T-helper 1 cell (primary cell): Measurements from ENCODE around the gene TBC1D12.
A peak's percentile ranks its signal among the peaks of the same experiment; 100 is the strongest.
"Not testable (repeated sequence)": the region's sequence is repeated elsewhere in the genome, so short reads cannot be mapped to it uniquely, and the experiment has no call there.

ENCODE experiments used
- DNase-seq, 5 donors: peaks; one replicate each; pipeline ENCODE4 v3.0.0-alpha.2; 2012 to 2020

Gene TBC1D12

GRCh38 chr10:94546049-94546900 lies 143.9 kb downstream of the TBC1D12 start:
- DNase-seq = peak in 1 of 5 donors; percentile 20

- no peak for DNase-seq
Observed at GRCh38 chr10:94546901-94547185, 144.5 kb downstream of the TBC1D12 start.

GRCh38 chr10:94549221-94549620 lies 146.9 kb downstream of the TBC1D12 start:
- DNase-seq = no peak

GRCh38 chr10:94567714-94568307 lies 165.5 kb downstream of the TBC1D12 start:
- DNase-seq = not testable (repeated sequence)

- no peak for DNase-seq
Observed at GRCh38 chr10:94571081-94571480, 168.7 kb downstream of the TBC1D12 start.

- no peak for DNase-seq
Observed at GRCh38 chr10:94571528-94571927, 169.2 kb downstream of the TBC1D12 start.

GRCh38 chr10:94578790-94579189 lies 176.4 kb downstream of the TBC1D12 start:
- no peak for DNase-seq

- no peak for DNase-seq
Observed at GRCh38 chr10:94583124-94583523, 180.8 kb downstream of the TBC1D12 start.
